A673 (cell line): ENCODE data around the gene CRIP3. TPM values are rescaled to one million over a fixed set of nuclear protein-coding genes. Genes with fewer than 3 reads are reported as not detected.

Experiments
- BruUV-seq: library from RNA; stranded (reverse); fragments of 400-500 nt; replicated peaks from 2 replicates; lab custom pipeline; 2021; lab: Mats Ljungman, UMichigan
- CTCF ChIA-PET: fragments of 300-600 bp; sonication (Branson Sonifier 250); formaldehyde crosslinking; loops from one replicate; lab custom pipeline; 2022; ENCODE audit warnings: antibody characterized with exemption; lab: Charles Lee
- POLR2A ChIA-PET: fragments of 300-600 bp; sonication (Branson Sonifier 250); formaldehyde crosslinking; loops from one replicate; lab custom pipeline; 2022; ENCODE audit warnings: antibody characterized with exemption; ENCODE audit not compliant: low non-redundant PET; lab: Charles Lee
- DNase-seq: peaks from one replicate; pipeline ENCODE4 v3.0.0-alpha.2; 2015; ENCODE audit warnings: low spot score
- H3K27ac ChIP-seq: fragments of 200-600 bp; sonication (generic); 2 replicates; pipeline ENCODE4 v1.5.1; 2016; ENCODE audit warnings: mixed run types, low read depth, mild to moderate bottlenecking, mixed read lengths, antibody characterized with exemption, low read length; ENCODE audit not compliant: poor library complexity, severe bottlenecking
- H3K27me3 ChIP-seq: fragments of 200-600 bp; sonication (generic); replicated peaks from 2 replicates; pipeline ENCODE4 v1.6.1; 2017; ENCODE audit warnings: mixed run types, low read depth, mild to moderate bottlenecking, mixed read lengths, antibody characterized with exemption, low read length; ENCODE audit not compliant: insufficient read depth, poor library complexity
- H3K36me3 ChIP-seq: fragments of 200-600 bp; sonication (generic); 2 replicates; pipeline ENCODE4 v1.6.1; 2016; ENCODE audit warnings: mixed run types, mild to moderate bottlenecking, mixed read lengths, antibody characterized with exemption, low read length; ENCODE audit not compliant: insufficient read depth, poor library complexity, severe bottlenecking
- H3K4me1 ChIP-seq: fragments of 200-600 bp; sonication (generic); 2 replicates; pipeline ENCODE4 v1.6.1; 2017; ENCODE audit warnings: mixed run types, mild to moderate bottlenecking, mixed read lengths, antibody characterized with exemption, low read length; ENCODE audit not compliant: insufficient read depth, poor library complexity, severe bottlenecking
- H3K4me3 ChIP-seq: fragments of 200-600 bp; sonication (generic); 2 replicates; pipeline ENCODE4 v1.5.1; 2016; ENCODE audit warnings: low read depth, mixed run types, mild to moderate bottlenecking, mixed read lengths, low read length; ENCODE audit not compliant: poor library complexity, severe bottlenecking
- H3K9me3 ChIP-seq: fragments of 200-600 bp; sonication (generic); 2 replicates; pipeline ENCODE4 v1.6.1; 2016; ENCODE audit warnings: mixed run types, low read depth, mild to moderate bottlenecking, mixed read lengths, antibody characterized with exemption, low read length; ENCODE audit not compliant: poor library complexity, severe bottlenecking
- EZH2 ChIP-seq: fragments of 200-600 bp; sonication (generic); IDR thresholded peaks from 2 replicates; pipeline ENCODE4 v1.6.1; 2017; ENCODE audit warnings: borderline replicate concordance, low read depth, mild to moderate bottlenecking, mixed read lengths, antibody characterized with exemption, low read length; ENCODE audit not compliant: poor library complexity, severe bottlenecking
- intact Hi-C: fragments of 100-400 bp; cut with micrococcal nuclease; formaldehyde crosslinking; loops from one replicate; pipeline ENCODE4 v1.10.0; 2022; ENCODE audit not compliant: unreplicated experiment
- total RNA-seq: library from RNA; stranded (reverse); gene quantifications from 2 replicates; pipeline ENCODE4 v1.2.3, GENCODE V29; 2021
- TF ChIP-seq, protein P1 (sequence below): fragments of 300-800, 200-600 bp; sonication (generic); conservative IDR thresholded peaks from 2 replicates; pipeline ENCODE4 v1.5.1; 2017; ENCODE audit warnings: low read depth, mild to moderate bottlenecking, antibody characterized with exemption, low read length, moderate library complexity, mixed read lengths

Gene CRIP3
- total RNA-seq, 1 experiment from 2014 or later: 2.4 TPM

- no TSS peak for BruUV-seq
- POLR2A ChIA-PET: no interaction called here
- intact Hi-C loops: loop anchor here (1.0 to 5.0 kb wide), 2 partner anchors 72 to 433 kb away; no protein-coding TSS in a partner anchor
- no peak overlapping the region for H3K4me3 ChIP-seq
- no peaks in the 10 kb centered on the region for H3K4me1 ChIP-seq
- peaks cover 12% of the 10 kb centered on the region for H3K36me3 ChIP-seq
- H3K27me3 ChIP-seq: no peaks in the 10 kb centered on the region
- CTCF ChIA-PET: interaction anchor here (0.6 to 1.9 kb wide), 3 partner anchors 35 to 324 kb away, joined by 3 to 6 read pairs (median 4); partner anchors contain the start of gene ZNF318
- peak; percentile 78 for DNase-seq
- H3K27ac ChIP-seq: no peak overlapping the region
- H3K9me3 ChIP-seq: no peaks in the 10 kb centered on the region
- TF ChIP-seq, protein P1, sequence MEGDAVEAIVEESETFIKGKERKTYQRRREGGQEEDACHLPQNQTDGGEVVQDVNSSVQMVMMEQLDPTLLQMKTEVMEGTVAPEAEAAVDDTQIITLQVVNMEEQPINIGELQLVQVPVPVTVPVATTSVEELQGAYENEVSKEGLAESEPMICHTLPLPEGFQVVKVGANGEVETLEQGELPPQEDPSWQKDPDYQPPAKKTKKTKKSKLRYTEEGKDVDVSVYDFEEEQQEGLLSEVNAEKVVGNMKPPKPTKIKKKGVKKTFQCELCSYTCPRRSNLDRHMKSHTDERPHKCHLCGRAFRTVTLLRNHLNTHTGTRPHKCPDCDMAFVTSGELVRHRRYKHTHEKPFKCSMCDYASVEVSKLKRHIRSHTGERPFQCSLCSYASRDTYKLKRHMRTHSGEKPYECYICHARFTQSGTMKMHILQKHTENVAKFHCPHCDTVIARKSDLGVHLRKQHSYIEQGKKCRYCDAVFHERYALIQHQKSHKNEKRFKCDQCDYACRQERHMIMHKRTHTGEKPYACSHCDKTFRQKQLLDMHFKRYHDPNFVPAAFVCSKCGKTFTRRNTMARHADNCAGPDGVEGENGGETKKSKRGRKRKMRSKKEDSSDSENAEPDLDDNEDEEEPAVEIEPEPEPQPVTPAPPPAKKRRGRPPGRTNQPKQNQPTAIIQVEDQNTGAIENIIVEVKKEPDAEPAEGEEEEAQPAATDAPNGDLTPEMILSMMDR: peak; percentile 69
- TF ChIP-seq EZH2: no peak
Observed at GRCh38 chr6:43334466-43335095, 26.0 kb upstream of the CRIP3 start.

GRCh38 chr6:43331891-43332290 is 23.3 kb upstream of the CRIP3 start:
- Histone ChIP-seq H3K27ac (no peak overlapping the region), H3K9me3 (no peaks in the 10 kb centered on the region), H3K4me3 (no peak overlapping the region), H3K27me3 (no peaks in the 10 kb centered on the region), H3K4me1 (no peaks in the 10 kb centered on the region), H3K36me3 (no peaks in the 10 kb centered on the region)
- ChIA-PET CTCF (no interaction called here), POLR2A (no interaction called here)
- intact Hi-C loops: loop anchor here (5.0 kb wide), 1 partner anchor 70 kb away; no protein-coding TSS in a partner anchor
- BruUV-seq: no TSS peak
- TF ChIP-seq, protein P1: no peak
- TF ChIP-seq EZH2: no peak
- no peak for DNase-seq

GRCh38 chr6:43331470-43331869 is 22.8 kb upstream of the CRIP3 start:
- CTCF ChIA-PET: no interaction called here

More at GRCh38 chr6:43331470-43331869, 22.8 kb upstream of the CRIP3 start:
- H3K27ac ChIP-seq: no peak overlapping the region
- intact Hi-C loops: loop anchor here (5.0 kb wide), 1 partner anchor 69 kb away; no protein-coding TSS in a partner anchor
- BruUV-seq: no TSS peak
- POLR2A ChIA-PET: no interaction called here
- DNase-seq: no peak
- H3K9me3 ChIP-seq: no peaks in the 10 kb centered on the region
- H3K4me1 ChIP-seq: no peaks in the 10 kb centered on the region
- H3K27me3 ChIP-seq: no peaks in the 10 kb centered on the region
- H3K36me3 ChIP-seq: no peaks in the 10 kb centered on the region
- H3K4me3 ChIP-seq: no peak overlapping the region
- TF ChIP-seq EZH2: no peak
- TF ChIP-seq, protein P1: no peak
